AG04450 (cell line): ENCODE measurements around the gene C10orf67. TPM values are rescaled to one million over a fixed set of nuclear protein-coding genes. Genes with fewer than 3 reads are reported as not detected.

ENCODE experiments used
- CTCF ChIA-PET: fragments of 300-600, 350-600 bp; formaldehyde crosslinking; extraction: SDS; loops from one replicate; lab custom pipeline; 2022; ENCODE audit warnings: antibody characterized with exemption, inconsistent platforms; lab: Charles Lee
- POLR2A ChIA-PET: fragments of 350-600 bp; formaldehyde crosslinking; extraction: SDS; loops from one replicate; lab custom pipeline; 2021; ENCODE audit warnings: antibody characterized with exemption, inconsistent platforms; lab: Yijun Ruan, JAX
- DNase-seq: peaks from one replicate; pipeline ENCODE4 v3.0.0-alpha.2; 2011; ENCODE audit warnings: low read depth, low spot score
- H3K27ac ChIP-seq: one replicate; pipeline ENCODE4 v1.5.1; 2012; ENCODE audit warnings: low read depth, low read length, control low read depth
- H3K27me3 ChIP-seq: one replicate; pipeline ENCODE4 v1.6.0; 2012; ENCODE audit warnings: low read length; ENCODE audit not compliant: control insufficient read depth, insufficient read depth
- H3K4me3 ChIP-seq: 2 replicates; pipeline ENCODE4 v1.5.1; 2011; ENCODE audit warnings: mild to moderate bottlenecking, low read depth, low read length, control low read depth
- H3K9me3 ChIP-seq: 2 replicates; pipeline ENCODE4 v1.5.1; 2012; ENCODE audit warnings: low read length; ENCODE audit not compliant: control insufficient read depth, insufficient read depth
- polyA plus RNA-seq: library from polyadenylated mRNA; depleted of rRNA; stranded (reverse); fragments of >200 nt; gene quantifications from 2 replicates; pipeline ENCODE4 v1.2.3, GENCODE V29; 2011
- TF ChIP-seq, protein P1 (sequence below): IDR thresholded peaks from 2 replicates; pipeline ENCODE4 v1.5.1; 2011; ENCODE audit warnings: low read depth, low read length, control low read depth, inconsistent platforms

The C10orf67 gene
- polyA plus RNA-seq, 1 experiment: 0.14 TPM

DNA sequence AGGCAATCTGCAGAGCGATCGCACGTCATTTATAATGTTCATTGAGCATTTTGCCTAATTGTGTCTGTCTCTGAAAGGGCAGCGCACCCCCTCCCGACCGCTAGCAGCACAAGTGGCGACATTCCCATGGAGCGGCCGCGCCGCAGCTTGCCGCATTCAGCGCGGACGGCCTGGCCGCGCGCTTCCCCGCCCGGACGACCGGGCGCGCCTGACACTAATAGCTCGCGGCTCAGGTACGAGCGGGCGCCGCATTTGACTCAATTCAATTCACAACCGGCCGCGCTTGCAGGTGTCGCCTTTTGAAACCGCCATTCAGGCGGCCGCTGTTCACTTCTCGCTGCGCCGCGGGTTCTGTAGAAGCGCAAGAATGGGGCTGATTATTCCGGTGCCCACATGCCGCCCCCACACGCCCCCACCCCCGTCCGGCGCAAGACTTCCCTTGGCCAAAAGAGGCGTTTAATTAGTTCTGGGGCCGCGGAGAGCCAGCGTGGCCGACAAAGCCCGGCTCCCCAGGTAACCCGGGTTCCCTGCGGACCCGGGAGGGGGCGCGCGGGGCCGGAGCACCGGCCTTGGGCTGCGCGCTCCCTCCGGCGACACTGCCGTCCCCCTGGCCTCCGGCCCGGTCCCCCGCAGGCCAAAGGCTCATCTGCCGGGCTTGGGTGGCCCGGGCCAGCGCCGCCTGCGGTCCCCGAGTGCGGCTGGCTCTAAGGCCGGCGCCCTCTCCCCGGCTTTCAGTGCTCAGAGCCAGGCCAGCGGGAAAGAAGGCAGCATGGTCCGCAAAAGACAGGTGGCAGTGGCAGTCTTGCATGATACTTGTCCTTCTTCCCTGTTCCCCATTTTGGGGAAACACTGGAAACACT, 171.2 kb downstream of the C10orf67 start:
- DNase-seq: no peak

DNA sequence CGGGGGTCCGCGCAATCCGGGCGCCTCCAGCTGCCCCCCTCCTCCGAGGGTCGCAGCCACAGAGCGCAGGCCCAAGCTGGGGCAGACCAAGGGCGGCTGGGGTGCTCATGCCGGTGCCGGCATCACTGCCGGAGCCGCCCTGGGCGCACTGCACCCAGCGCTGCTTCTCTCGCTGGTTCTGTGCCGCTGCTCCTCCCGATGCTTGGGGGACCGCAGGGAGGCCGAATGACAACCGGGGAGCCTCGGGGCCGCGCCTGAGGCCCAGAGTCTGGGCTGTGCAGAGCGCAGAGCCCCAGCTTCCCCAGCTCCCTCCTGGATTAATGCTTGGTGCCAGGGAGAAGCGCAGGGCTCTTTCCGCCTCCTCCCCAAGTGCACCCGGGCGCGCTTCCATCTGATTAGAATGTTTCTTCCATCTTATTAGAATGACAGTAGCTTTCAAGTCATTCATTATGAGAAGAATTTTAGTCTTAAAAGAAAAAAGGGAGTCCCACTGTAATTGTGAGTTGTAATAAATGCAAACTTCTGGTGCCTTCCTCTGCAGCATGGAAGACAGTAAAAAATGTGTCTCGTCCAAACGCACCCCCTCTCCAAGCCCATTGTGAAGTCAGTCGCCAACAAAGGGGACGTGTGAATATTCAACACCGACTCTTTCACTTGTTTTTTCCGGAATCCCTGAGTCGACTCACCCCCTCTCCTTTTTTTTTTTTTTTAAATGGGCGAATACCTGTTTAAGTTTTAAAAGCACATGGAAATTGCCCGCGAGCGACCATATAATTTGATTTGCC, 172.0 kb downstream of the C10orf67 start:
- POLR2A ChIA-PET: no interaction called here
- H3K27me3 ChIP-seq: peaks cover 29% of the 10 kb centered on the region
- DNase-seq: no peak
- no peak overlapping the region for H3K27ac ChIP-seq
- TF ChIP-seq, protein P1, sequence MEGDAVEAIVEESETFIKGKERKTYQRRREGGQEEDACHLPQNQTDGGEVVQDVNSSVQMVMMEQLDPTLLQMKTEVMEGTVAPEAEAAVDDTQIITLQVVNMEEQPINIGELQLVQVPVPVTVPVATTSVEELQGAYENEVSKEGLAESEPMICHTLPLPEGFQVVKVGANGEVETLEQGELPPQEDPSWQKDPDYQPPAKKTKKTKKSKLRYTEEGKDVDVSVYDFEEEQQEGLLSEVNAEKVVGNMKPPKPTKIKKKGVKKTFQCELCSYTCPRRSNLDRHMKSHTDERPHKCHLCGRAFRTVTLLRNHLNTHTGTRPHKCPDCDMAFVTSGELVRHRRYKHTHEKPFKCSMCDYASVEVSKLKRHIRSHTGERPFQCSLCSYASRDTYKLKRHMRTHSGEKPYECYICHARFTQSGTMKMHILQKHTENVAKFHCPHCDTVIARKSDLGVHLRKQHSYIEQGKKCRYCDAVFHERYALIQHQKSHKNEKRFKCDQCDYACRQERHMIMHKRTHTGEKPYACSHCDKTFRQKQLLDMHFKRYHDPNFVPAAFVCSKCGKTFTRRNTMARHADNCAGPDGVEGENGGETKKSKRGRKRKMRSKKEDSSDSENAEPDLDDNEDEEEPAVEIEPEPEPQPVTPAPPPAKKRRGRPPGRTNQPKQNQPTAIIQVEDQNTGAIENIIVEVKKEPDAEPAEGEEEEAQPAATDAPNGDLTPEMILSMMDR: no peak
- CTCF ChIA-PET: interaction anchor here (0.6 kb wide), 1 partner anchor 1041 kb away, joined by 3 read pairs; no protein-coding TSS in a partner anchor
- no peak overlapping the region for H3K4me3 ChIP-seq
- H3K9me3 ChIP-seq: no peaks in the 10 kb centered on the region; the same call in 1 of the 2 replicates

More for the DNA sequence above, 171.2 kb downstream of the C10orf67 start:
- H3K27ac ChIP-seq: no peak overlapping the region
- H3K9me3 ChIP-seq: no peaks in the 10 kb centered on the region; the same call in 1 of the 2 replicates
- ChIA-PET POLR2A (no interaction called here), CTCF (no interaction called here)
- H3K27me3 ChIP-seq: peaks cover 27% of the 10 kb centered on the region
- no peak overlapping the region for H3K4me3 ChIP-seq
- TF ChIP-seq, protein P1: no peak

DNA sequence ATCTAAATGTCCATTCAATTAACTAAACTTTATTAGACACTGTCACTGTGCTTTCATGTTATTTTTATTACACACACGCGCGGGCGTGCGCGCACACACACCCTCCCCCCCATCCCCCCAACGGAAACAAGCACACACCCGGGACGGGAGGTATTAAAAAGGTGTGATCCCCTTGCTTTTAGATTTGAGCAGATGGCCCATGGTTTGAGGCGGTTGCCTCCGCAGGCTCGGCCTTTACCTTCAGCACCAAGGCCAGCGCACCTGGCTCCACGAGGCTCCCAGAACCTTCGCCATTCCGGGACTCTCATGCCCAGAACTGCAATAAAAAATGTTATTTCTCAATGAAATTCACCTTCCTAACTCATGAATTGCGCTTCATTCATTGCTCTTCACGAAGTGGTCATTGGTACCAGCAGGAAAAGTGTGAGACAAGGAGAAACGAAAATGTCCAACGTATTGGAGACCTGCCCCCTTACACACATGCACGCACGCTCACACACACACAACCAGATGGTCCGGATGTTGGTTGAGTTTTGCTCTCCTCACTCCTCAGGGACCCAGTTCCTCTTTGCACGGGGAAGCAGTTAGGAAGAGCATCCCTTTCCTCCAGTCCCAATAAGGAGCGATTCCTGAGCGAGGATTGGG, 173.2 kb downstream of the C10orf67 start:
- Histone ChIP-seq H3K27me3 (peaks cover 29% of the 10 kb centered on the region), H3K9me3 (no peaks in the 10 kb centered on the region; the same call in 1 of the 2 replicates), H3K4me3 (no peak overlapping the region), H3K27ac (no peak overlapping the region)
- POLR2A ChIA-PET: no interaction called here
- CTCF ChIA-PET: interaction anchor here (0.7 kb wide), 1 partner anchor 13 kb away, joined by 3 read pairs; no protein-coding TSS in a partner anchor
- TF ChIP-seq, protein P1: no peak
- no peak for DNase-seq

DNA sequence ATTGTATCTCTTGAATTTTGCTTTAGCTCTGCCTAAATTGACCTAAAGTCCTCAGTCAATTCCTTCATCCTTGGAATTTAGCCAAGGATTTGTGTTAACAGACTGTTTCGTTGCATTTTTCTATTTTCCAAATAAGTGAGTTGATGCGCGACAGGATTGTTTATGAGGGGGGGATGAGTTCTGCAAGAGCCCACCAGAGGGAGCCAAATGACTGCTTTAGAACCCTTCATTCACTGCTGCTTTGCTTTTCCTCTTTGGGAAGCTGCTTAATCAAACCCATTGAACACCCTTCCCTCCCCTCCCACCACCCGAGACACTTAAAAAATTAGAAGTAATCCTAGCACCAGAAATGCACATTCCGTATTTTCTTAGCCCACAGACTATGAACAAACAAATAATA, 186.2 kb downstream of the C10orf67 start:
- Histone ChIP-seq H3K27ac (no peak overlapping the region), H3K27me3 (peaks cover 4% of the 10 kb centered on the region), H3K9me3 (no peaks in the 10 kb centered on the region), H3K4me3 (no peak overlapping the region)
- POLR2A ChIA-PET: no interaction called here
- TF ChIP-seq, protein P1: peak; percentile 90
- CTCF ChIA-PET: interaction anchor here (0.6 to 2.2 kb wide), 45 partner anchors 8 to 1399 kb away, joined by 3 to 52 read pairs (median 4); no protein-coding TSS in a partner anchor
- DNase-seq: peak; percentile 30
